ENCODE data around the gene METAP1D.
"Not testable (repeated sequence)": the region's sequence is repeated elsewhere in the genome, so short reads cannot be mapped to it uniquely, and the experiment has no call there.

Gene METAP1D

GRCh38 chr2:172048508-172049503 is 49.1 kb downstream of the METAP1D start:
- DNase-seq (ENCODE audit: low spot score), result no peak

GRCh38 chr2:172049567-172050120 is 49.9 kb downstream of the METAP1D start:
- no peak for DNase-seq (ENCODE audit: low spot score)

GRCh38 chr2:172050479-172051125 is 50.8 kb downstream of the METAP1D start:
- peak; percentile 23 for DNase-seq (ENCODE audit: low spot score)

- DNase-seq (ENCODE audit: low spot score), result peak; percentile 20
Observed at GRCh38 chr2:172052000-172052983, 52.5 kb downstream of the METAP1D start.

- no peak for DNase-seq (ENCODE audit: low spot score)
Observed at GRCh38 chr2:172053486-172053885, 53.7 kb downstream of the METAP1D start.

GRCh38 chr2:172056293-172056692 is 56.5 kb downstream of the METAP1D start:
- no peak for DNase-seq (ENCODE audit: low spot score)

GRCh38 chr2:172058660-172059059 is 58.9 kb downstream of the METAP1D start:
- no peak for DNase-seq (ENCODE audit: low spot score)

GRCh38 chr2:172060118-172060517 is 60.4 kb downstream of the METAP1D start:
- not testable (repeated sequence) for DNase-seq (ENCODE audit: low spot score)

- DNase-seq (ENCODE audit: low spot score), result no peak
Observed at GRCh38 chr2:172062402-172063004, 62.8 kb downstream of the METAP1D start.

GRCh38 chr2:172063446-172063845 is 63.7 kb downstream of the METAP1D start:
- no peak for DNase-seq (ENCODE audit: low spot score)

GRCh38 chr2:172065111-172065510 is 65.4 kb downstream of the METAP1D start:
- DNase-seq (ENCODE audit: low spot score), result no peak

- DNase-seq (ENCODE audit: low spot score), result no peak
Observed at GRCh38 chr2:172066394-172066886, 66.7 kb downstream of the METAP1D start.

GRCh38 chr2:172067905-172068304 is 68.2 kb downstream of the METAP1D start:
- DNase-seq (ENCODE audit: low spot score), result not testable (repeated sequence)

GRCh38 chr2:172070936-172071335 is 71.2 kb downstream of the METAP1D start:
- DNase-seq (ENCODE audit: low spot score), result no peak

GRCh38 chr2:172072303-172072702 is 72.5 kb downstream of the METAP1D start:
- no peak for DNase-seq (ENCODE audit: low spot score)

GRCh38 chr2:172072706-172073105 is 73.0 kb downstream of the METAP1D start:
- DNase-seq (ENCODE audit: low spot score), result no peak

GRCh38 chr2:172073518-172073917 is 73.8 kb downstream of the METAP1D start:
- DNase-seq (ENCODE audit: low spot score), result no peak

GRCh38 chr2:172074254-172074653 is 74.5 kb downstream of the METAP1D start:
- DNase-seq (ENCODE audit: low spot score), result no peak

GRCh38 chr2:172079416-172079815 is 79.7 kb downstream of the METAP1D start:
- DNase-seq (ENCODE audit: low spot score), result no peak

- DNase-seq (ENCODE audit: low spot score), result no peak
Observed at GRCh38 chr2:172079838-172080640, 80.3 kb downstream of the METAP1D start.
